Measurements from ENCODE around the gene MED23.

DNA sequence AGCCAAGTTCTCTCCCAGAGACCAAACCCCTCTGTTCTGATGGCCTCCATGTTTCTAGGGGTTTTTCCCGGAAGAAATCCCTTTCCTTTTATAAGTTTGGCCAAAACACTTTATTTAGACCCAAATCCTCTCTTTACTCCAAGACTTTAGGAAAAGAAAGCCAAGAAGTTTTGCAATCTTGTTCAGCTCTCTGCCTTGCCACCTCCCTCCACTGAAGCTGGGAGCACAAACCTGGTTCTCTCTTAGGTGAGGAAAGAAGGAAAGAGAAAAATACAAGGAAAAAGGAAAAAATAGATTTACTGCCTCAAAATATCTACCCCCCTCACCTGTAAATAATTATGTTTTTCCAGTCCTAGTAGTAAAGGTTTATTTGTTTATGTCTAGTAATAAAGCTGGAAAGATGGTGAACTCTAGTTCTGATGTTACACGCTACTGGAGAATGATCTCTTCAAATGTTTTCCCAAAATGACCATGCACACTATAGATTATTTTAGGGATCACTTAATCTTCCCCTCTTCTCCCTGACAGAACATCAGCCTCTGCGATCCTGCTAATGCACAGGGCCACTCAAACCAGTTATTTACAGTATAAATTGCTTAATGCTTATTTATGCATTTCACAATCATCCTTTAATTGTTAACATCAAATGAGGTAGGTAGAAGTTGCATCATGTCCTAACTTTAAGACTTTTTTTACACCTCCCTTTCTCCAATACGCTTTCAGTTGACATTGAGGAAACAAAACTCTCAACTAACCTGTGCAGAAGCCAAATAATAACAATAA, 65.9 kb downstream of the MED23 start:
- TF ChIP-seq POLR2A (IDR thresholded peaks at IDR 0.05), result no peak
- TF ChIP-seq, protein P1, sequence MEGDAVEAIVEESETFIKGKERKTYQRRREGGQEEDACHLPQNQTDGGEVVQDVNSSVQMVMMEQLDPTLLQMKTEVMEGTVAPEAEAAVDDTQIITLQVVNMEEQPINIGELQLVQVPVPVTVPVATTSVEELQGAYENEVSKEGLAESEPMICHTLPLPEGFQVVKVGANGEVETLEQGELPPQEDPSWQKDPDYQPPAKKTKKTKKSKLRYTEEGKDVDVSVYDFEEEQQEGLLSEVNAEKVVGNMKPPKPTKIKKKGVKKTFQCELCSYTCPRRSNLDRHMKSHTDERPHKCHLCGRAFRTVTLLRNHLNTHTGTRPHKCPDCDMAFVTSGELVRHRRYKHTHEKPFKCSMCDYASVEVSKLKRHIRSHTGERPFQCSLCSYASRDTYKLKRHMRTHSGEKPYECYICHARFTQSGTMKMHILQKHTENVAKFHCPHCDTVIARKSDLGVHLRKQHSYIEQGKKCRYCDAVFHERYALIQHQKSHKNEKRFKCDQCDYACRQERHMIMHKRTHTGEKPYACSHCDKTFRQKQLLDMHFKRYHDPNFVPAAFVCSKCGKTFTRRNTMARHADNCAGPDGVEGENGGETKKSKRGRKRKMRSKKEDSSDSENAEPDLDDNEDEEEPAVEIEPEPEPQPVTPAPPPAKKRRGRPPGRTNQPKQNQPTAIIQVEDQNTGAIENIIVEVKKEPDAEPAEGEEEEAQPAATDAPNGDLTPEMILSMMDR (IDR thresholded peaks at IDR 0.05), result no peak

Measured in Peyer's patch (tissue), 4 donors.